Type B pancreatic cell (in vitro differentiated cells): Measurements from ENCODE around the gene ITIH1. TPM values are rescaled to one million over a fixed set of nuclear protein-coding genes. Genes with fewer than 3 reads are reported as not detected.
A peak's percentile ranks its signal among the peaks of the same experiment; 100 is the strongest.

ENCODE experiments used
- DNase-seq: peaks from one replicate; pipeline ENCODE4 v3.0.0; 2021; ENCODE audit warnings: mixed read lengths; ENCODE audit not compliant: unreplicated experiment; ENCODE audit errors: extremely low spot score
- H3K27ac Mint-ChIP-seq: 2 replicates; pipeline ENCODE4 v1.8.0; 2021; ENCODE audit warnings: mild to moderate bottlenecking, mixed read lengths
- H3K27me3 Mint-ChIP-seq: 2 replicates; pipeline ENCODE4 v1.8.0; 2021; ENCODE audit warnings: mixed read lengths
- H3K36me3 Mint-ChIP-seq: 2 replicates; pipeline ENCODE4 v1.8.0; 2021; ENCODE audit warnings: mixed read lengths
- H3K4me1 Mint-ChIP-seq: one replicate; pipeline ENCODE4 v1.8.0; 2021; ENCODE audit warnings: mixed read lengths; ENCODE audit not compliant: unreplicated experiment
- H3K4me3 Mint-ChIP-seq: 2 replicates; pipeline ENCODE4 v1.8.0; 2021; ENCODE audit warnings: mild to moderate bottlenecking, mixed read lengths
- H3K9me3 Mint-ChIP-seq: 2 replicates; pipeline ENCODE4 v1.8.0; 2021; ENCODE audit warnings: mixed read lengths
- total RNA-seq: library from RNA; stranded (reverse); gene quantifications from 2 replicates; pipeline ENCODE4 v1.2.1, GENCODE V29; 2021; ENCODE audit warnings: low replicate concordance
- TF ChIP-seq, protein P1 (sequence below): fragments of 200-600 bp; sonication (generic); conservative IDR thresholded peaks from 2 replicates; pipeline ENCODE4 v1.5.0; 2021; ENCODE audit warnings: antibody characterized with exemption, mild to moderate bottlenecking

ITIH1 gene
- total RNA-seq, 1 donor from 2014 or later, result 8.0 TPM

DNA sequence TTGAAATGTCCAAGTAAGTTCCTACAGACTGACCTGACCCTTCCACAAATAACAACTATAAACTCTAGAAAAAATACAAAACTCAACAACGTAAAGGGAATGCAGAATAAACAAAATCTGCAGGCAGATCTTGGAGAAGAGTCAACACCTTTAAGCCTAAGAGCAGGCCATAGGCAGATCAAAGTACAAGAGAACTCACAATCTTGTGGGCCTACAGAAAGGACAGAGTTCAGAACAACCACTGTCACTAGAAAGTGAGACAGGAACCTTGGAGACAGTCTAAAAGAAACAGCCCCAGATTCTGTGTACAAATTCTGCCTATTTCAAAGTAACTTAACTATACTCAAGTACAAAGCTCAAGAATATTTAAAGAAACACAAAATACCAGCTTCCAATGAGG lies 37.7 kb upstream of the ITIH1 start:
- peaks cover 32% of the 10 kb centered on the region for H3K36me3 Mint-ChIP-seq
- no peak overlapping the region for H3K27ac Mint-ChIP-seq
- no peaks in the 10 kb centered on the region for H3K4me1 Mint-ChIP-seq
- TF ChIP-seq, protein P1, sequence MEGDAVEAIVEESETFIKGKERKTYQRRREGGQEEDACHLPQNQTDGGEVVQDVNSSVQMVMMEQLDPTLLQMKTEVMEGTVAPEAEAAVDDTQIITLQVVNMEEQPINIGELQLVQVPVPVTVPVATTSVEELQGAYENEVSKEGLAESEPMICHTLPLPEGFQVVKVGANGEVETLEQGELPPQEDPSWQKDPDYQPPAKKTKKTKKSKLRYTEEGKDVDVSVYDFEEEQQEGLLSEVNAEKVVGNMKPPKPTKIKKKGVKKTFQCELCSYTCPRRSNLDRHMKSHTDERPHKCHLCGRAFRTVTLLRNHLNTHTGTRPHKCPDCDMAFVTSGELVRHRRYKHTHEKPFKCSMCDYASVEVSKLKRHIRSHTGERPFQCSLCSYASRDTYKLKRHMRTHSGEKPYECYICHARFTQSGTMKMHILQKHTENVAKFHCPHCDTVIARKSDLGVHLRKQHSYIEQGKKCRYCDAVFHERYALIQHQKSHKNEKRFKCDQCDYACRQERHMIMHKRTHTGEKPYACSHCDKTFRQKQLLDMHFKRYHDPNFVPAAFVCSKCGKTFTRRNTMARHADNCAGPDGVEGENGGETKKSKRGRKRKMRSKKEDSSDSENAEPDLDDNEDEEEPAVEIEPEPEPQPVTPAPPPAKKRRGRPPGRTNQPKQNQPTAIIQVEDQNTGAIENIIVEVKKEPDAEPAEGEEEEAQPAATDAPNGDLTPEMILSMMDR, result no peak
- DNase-seq, result no peak
- no peaks in the 10 kb centered on the region for H3K9me3 Mint-ChIP-seq
- no peak overlapping the region for H3K4me3 Mint-ChIP-seq
- H3K27me3 Mint-ChIP-seq, result no peaks in the 10 kb centered on the region

DNA sequence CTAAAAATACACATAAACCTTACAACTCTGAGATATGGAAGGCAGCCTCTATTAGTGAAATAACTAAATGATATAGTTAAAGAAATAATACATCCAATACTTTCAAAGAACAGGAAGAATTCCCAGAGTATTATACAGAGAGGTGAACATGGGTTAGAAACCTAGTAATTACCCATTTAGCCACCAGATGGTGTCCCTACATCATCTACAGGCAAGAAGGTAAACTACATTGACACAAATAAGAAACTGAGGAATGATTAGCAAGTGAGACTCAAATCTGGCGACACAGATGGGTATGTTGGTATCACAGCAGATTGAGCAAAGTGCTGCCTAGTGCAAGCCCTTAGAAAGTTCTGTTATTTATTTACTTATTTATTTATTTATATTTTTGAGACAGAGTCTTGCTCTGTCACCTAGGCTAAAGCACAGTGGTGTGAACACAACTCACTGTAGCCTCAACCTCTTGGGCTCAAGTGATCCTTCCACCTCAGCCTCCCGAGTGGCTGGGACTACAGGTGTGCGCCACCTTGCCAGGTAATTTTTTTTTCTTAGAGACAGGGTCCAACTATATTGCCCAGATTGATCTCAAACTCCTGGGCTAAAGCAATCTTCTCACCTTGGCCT lies 34.9 kb upstream of the ITIH1 start:
- Mint-ChIP-seq H3K27me3 (no peaks in the 10 kb centered on the region), H3K36me3 (peaks cover 25% of the 10 kb centered on the region), H3K4me3 (no peak overlapping the region), H3K4me1 (no peaks in the 10 kb centered on the region), H3K9me3 (no peaks in the 10 kb centered on the region), H3K27ac (no peak overlapping the region)
- no peak for DNase-seq
- TF ChIP-seq, protein P1, result peak; percentile 72

DNA sequence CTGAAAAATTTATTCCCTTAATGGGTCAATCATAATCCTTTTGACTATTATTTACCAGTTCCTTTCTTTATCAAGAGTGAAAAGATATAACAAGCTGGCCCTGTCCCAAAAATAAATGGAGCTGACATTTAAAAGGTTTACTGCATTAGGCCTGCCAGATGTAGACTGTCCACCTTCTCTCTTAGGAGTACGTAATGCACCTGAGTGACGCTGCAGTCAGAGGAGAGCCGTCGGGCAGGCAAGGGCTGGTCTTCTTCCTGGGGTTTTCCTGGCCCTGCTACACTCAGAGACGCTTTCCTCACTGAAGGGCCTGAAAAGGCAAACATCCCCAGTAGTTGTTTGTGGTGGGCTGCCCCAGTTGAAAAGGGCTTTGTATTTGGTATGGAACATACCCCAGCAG lies 34.2 kb upstream of the ITIH1 start:
- Mint-ChIP-seq H3K4me3 (no peak overlapping the region), H3K9me3 (no peaks in the 10 kb centered on the region), H3K27me3 (no peaks in the 10 kb centered on the region), H3K27ac (no peak overlapping the region), H3K36me3 (peaks cover 24% of the 10 kb centered on the region), H3K4me1 (no peaks in the 10 kb centered on the region)
- no peak for DNase-seq
- TF ChIP-seq, protein P1, result no peak

DNA sequence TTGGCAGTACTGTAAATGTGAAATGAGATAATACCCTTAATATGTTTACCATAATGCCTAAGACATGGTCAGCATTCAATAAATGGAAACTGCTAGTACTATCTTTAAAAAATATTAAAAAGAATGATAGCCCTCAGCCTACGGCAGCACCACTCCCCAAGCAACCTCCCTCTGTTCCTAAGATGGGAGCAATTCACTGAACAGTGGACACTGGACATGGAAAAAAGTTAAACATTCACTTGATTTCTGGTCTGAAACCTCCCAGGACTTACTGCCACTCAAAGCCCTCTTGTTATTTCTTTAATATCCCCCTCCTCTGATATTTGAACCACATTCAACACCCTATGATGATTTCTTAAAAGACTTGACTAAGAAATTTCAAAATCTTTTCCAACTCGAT lies 33.7 kb upstream of the ITIH1 start:
- peaks cover 28% of the 10 kb centered on the region for H3K36me3 Mint-ChIP-seq
- no peaks in the 10 kb centered on the region for H3K4me1 Mint-ChIP-seq
- TF ChIP-seq, protein P1, result no peak
- H3K27ac Mint-ChIP-seq, result no peak overlapping the region
- no peaks in the 10 kb centered on the region for H3K9me3 Mint-ChIP-seq
- no peaks in the 10 kb centered on the region for H3K27me3 Mint-ChIP-seq
- H3K4me3 Mint-ChIP-seq, result no peak overlapping the region
- DNase-seq, result no peak

DNA sequence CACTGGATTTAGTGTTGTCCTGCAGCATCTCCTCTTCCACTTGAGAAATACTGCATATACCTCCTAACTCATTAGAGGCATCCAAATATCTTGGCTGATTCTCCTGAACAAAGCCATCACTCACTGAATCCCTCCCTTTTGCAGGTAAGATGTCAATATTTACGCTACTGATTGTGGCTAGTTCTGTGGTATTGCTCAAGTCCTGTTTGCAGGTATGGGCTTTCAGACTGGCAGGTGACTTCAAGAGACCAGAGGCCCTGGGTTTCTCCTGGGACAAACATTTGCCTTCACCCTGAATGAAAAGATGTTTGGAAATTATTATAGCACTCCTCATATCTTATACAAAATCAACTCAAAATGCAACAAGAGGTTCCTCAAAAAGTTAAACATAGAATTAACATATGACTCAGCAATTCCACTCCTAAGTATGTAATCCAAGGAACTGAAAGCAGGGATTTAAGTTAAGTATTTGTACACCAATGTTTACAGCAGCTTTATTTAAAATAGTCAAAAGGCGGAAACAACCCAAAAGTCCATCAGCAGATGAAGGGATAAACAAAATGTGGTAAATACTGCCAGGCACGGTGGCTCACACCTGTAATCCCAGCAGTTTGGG lies 25.2 kb upstream of the ITIH1 start:
- H3K4me3 Mint-ChIP-seq, result no peak overlapping the region
- H3K27ac Mint-ChIP-seq, result no peak overlapping the region

More for the DNA sequence above, 25.2 kb upstream of the ITIH1 start:
- H3K36me3 Mint-ChIP-seq, result peaks cover 36% of the 10 kb centered on the region
- H3K9me3 Mint-ChIP-seq, result no peaks in the 10 kb centered on the region
- DNase-seq, result no peak
- no peaks in the 10 kb centered on the region for H3K27me3 Mint-ChIP-seq
- H3K4me1 Mint-ChIP-seq, result no peaks in the 10 kb centered on the region
- TF ChIP-seq, protein P1, result no peak
